C4-2B (cell line): Measurements from ENCODE around the gene CIB4.

ENCODE experiments used
- CTCF ChIP-seq: fragments of 450-650 bp; conservative IDR thresholded peaks from 2 replicates; pipeline ENCODE4 v1.5.1; 2017; ENCODE audit warnings: mild to moderate bottlenecking
- ZFX ChIP-seq: fragments of 450-650 bp; IDR thresholded peaks from 2 replicates; pipeline ENCODE4 v1.6.1; 2017

- TF ChIP-seq CTCF (no peak), ZFX (no peak)
These were observed 6.4 kb downstream of the CIB4 start for GRCh38 chr2:26634636-26635230.
